DOHH2 (cell line): ENCODE measurements around the gene LINC00305.

ENCODE experiments used
- EZH2phosphoT487 ChIP-seq: fragments of 200-600 bp; sonication (generic); IDR thresholded peaks from 2 replicates; pipeline ENCODE4 v1.6.1; 2017; ENCODE audit warnings: borderline replicate concordance, mild to moderate bottlenecking, antibody characterized with exemption, low read length, moderate library complexity, mixed read lengths
- TF ChIP-seq, protein P1 (sequence below): fragments of 200-600 bp; sonication (generic); IDR thresholded peaks from one replicate; pipeline ENCODE4 v1.5.1; 2014; ENCODE audit warnings: antibody characterized with exemption, mild to moderate bottlenecking, low read depth, low read length; ENCODE audit not compliant: poor library complexity, severe bottlenecking

DNA sequence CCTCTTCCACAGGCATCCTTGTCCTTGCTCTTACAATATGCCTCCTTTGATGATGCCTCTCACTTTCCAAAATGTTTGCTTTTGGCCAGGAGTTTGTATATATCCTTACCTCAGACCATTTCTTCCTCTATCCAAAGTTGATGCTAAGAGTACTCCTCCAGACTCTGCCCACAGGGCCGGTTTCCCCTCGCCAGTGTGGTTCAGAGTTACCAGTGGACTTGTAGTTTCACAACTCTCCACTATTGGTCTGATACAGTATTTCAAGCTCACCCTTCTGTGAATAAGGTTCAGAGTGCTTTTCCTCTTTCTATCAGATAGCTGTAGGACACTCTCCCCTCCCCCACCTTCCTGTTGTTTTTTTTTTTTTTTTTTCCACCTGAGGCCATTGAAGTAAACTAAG, 42.2 kb upstream of the LINC00305 start:
- TF ChIP-seq, protein P1, sequence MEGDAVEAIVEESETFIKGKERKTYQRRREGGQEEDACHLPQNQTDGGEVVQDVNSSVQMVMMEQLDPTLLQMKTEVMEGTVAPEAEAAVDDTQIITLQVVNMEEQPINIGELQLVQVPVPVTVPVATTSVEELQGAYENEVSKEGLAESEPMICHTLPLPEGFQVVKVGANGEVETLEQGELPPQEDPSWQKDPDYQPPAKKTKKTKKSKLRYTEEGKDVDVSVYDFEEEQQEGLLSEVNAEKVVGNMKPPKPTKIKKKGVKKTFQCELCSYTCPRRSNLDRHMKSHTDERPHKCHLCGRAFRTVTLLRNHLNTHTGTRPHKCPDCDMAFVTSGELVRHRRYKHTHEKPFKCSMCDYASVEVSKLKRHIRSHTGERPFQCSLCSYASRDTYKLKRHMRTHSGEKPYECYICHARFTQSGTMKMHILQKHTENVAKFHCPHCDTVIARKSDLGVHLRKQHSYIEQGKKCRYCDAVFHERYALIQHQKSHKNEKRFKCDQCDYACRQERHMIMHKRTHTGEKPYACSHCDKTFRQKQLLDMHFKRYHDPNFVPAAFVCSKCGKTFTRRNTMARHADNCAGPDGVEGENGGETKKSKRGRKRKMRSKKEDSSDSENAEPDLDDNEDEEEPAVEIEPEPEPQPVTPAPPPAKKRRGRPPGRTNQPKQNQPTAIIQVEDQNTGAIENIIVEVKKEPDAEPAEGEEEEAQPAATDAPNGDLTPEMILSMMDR = no peak
- no peak for TF ChIP-seq EZH2phosphoT487
